ENCODE data around the gene CDK14. TPM values are rescaled to one million over a fixed set of nuclear protein-coding genes. Genes with fewer than 3 reads are reported as not detected.

CDK14 gene
- total and polyA plus RNA-seq, 5 donors from 2014 or later, result 0.58 to 4.0 (median 2.3) TPM

DNA sequence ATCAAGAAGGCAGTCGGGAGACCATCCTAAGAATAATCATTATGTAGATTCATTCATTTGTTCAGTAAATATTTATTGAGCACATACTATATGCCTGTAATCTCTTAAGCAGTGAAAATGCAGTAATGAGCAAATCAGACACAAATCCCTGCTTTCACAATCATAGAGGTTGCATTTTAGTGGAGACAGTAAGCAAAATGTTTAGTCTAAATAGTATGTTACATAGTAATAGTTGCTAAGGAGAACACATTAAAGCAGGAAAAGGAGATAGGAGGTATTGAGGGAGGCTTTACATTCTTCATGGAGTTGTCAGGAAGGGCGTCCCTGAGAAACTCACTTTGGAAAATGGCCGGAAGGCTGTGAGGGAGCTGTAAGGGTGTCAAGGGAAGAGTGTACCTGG lies 79.9 kb downstream of the CDK14 start:
- Mint-ChIP-seq H3K4me1 (no peaks in the 10 kb centered on the region), H3K27ac (no peak overlapping the region), H3K9me3 (peaks cover 0 to 5% (median 0%) of the 10 kb centered on the region in 7 donors), H3K36me3 (no peaks in the 10 kb centered on the region), H3K4me3 (no peak overlapping the region), H3K27me3 (no peaks in the 10 kb centered on the region)
- H3K4me3 ChIP-seq (ENCODE audit: low read depth, low read length), result no peak overlapping the region
- no peaks in the 10 kb centered on the region for H3K27me3 ChIP-seq (ENCODE audit: control insufficient read depth, insufficient read depth, low read length)
- H3K4me1 ChIP-seq (ENCODE audit: control insufficient read depth, insufficient read depth, low read length, poor library complexity, severe bottlenecking), result no peaks in the 10 kb centered on the region
- no peak for DNase-seq
- H3K9me3 ChIP-seq (ENCODE audit: control insufficient read depth in 2 of 2, low read length in 2 of 2), result no peaks in the 10 kb centered on the region
- no peaks in the 10 kb centered on the region for H3K36me3 ChIP-seq (ENCODE audit: control insufficient read depth, insufficient read depth, low read length)
- ATAC-seq (ENCODE audit: low read depth in 2 of 2), result no peak
- H3K27ac ChIP-seq (ENCODE audit: insufficient read depth, low read length, poor library complexity, severe bottlenecking), result no peak overlapping the region

DNA sequence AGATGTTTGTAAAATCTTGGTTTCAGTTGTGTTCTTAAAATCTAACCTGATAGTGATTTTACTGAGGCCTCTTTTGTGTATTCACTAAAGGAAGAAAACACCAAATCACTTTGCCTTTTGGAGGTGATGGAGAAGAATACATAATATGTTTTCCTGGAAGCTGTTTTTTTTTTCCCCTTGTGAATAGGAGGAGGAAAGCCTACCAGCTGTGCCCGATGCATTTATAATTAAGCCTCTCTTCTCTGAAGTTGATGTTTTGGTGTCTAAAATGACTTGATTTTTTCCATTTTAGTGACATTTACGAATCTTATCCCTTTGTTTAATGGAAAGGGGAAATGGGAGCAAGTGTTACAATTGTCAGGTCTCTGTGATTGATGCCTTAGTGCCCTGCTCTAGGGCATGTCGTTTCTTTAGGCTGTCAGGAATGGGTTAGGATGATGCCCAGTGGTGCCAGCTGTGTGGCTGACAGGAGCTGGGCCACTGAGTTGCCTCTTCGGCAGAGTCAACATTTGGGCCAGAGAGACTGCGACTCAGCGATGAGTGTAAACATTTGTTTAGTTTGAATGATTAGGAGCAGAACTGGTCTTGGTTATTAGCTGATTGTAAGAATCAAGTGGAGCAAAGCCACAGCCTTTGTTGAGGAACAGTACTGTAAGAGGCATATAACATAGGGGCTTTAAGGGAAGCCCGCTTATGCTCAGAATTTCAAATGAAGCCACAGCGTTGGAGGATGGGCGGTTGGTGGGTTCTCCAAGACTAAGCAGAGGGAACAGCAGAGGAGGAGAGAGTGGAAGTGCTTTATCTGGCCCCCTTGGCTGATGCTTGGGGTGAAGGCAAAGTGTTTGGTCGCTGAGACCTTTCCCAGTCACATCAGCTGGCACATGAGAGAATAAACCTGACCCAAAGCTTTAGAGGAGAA lies 81.6 kb downstream of the CDK14 start:
- H3K36me3 Mint-ChIP-seq, result no peaks in the 10 kb centered on the region
- DNase-seq, result no peak
- no peak overlapping the region for H3K27ac ChIP-seq (ENCODE audit: insufficient read depth, low read length, poor library complexity, severe bottlenecking)
- ATAC-seq (ENCODE audit: low read depth in 2 of 2), result no peak
- H3K27me3 ChIP-seq (ENCODE audit: control insufficient read depth, insufficient read depth, low read length), result no peaks in the 10 kb centered on the region
- H3K4me1 Mint-ChIP-seq, result no peaks in the 10 kb centered on the region
- H3K27ac Mint-ChIP-seq, result no peak overlapping the region
- no peaks in the 10 kb centered on the region for H3K27me3 Mint-ChIP-seq
- H3K36me3 ChIP-seq (ENCODE audit: control insufficient read depth, insufficient read depth, low read length), result no peaks in the 10 kb centered on the region
- H3K9me3 Mint-ChIP-seq, result peaks cover 0 to 1% (median 0%) of the 10 kb centered on the region in 7 donors
- no peaks in the 10 kb centered on the region for H3K9me3 ChIP-seq (ENCODE audit: control insufficient read depth in 2 of 2, low read length in 2 of 2)
- no peak overlapping the region for H3K4me3 Mint-ChIP-seq
- no peak overlapping the region for H3K4me3 ChIP-seq (ENCODE audit: low read depth, low read length)
- no peaks in the 10 kb centered on the region for H3K4me1 ChIP-seq (ENCODE audit: control insufficient read depth, insufficient read depth, low read length, poor library complexity, severe bottlenecking)

DNA sequence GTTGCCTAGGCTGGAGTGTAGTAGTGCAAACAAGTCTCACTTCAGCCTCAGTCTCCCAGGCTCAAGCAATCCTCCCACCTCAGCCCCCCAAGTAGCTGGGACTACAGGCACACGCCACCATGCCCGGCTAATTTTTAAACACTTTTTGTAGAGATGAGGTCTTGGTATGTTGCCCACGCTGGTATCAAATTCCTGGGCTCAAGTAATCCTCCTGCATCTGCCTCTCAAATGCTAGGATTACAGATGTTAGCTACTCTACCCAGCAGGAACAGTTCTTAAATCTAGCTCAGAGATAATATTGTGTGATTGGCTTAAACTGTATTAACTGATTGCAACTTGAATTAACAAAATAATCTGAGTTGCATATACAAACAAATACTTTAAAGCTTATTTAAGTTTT lies 82.9 kb downstream of the CDK14 start:
- Mint-ChIP-seq H3K27ac (no peak overlapping the region), H3K4me3 (no peak overlapping the region), H3K27me3 (no peaks in the 10 kb centered on the region), H3K9me3 (peaks cover 0 to 1% (median 0%) of the 10 kb centered on the region in 7 donors), H3K36me3 (no peaks in the 10 kb centered on the region), H3K4me1 (no peaks in the 10 kb centered on the region)
- no peaks in the 10 kb centered on the region for H3K9me3 ChIP-seq (ENCODE audit: control insufficient read depth in 2 of 2, low read length in 2 of 2)
- H3K4me1 ChIP-seq (ENCODE audit: control insufficient read depth, insufficient read depth, low read length, poor library complexity, severe bottlenecking), result no peaks in the 10 kb centered on the region
- ATAC-seq (ENCODE audit: low read depth in 2 of 2), result no peak
- no peaks in the 10 kb centered on the region for H3K36me3 ChIP-seq (ENCODE audit: control insufficient read depth, insufficient read depth, low read length)
- H3K27ac ChIP-seq (ENCODE audit: insufficient read depth, low read length, poor library complexity, severe bottlenecking), result no peak overlapping the region
- DNase-seq, result no peak
- H3K27me3 ChIP-seq (ENCODE audit: control insufficient read depth, insufficient read depth, low read length), result no peaks in the 10 kb centered on the region
- H3K4me3 ChIP-seq (ENCODE audit: low read depth, low read length), result no peak overlapping the region

DNA sequence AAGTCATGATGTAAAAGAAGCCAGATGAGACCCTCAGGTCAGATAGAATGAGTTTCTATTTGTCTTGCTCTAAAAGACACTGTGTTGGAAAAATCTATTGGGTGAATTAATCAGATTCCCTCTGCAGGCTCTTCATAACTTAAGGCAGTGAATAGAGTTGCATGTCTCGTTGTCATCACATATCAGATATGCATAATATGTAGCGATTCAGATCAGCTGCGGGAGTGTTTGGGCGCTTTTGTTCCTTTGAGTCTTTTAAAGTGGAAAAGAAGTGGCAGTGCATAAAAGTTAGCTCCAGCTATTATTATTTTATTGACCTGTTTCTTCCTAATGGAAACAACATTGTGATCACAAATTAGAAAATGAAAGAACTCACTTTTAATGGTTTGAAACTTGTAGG lies 84.4 kb downstream of the CDK14 start:
- H3K9me3 ChIP-seq (ENCODE audit: control insufficient read depth in 2 of 2, low read length in 2 of 2), result no peaks in the 10 kb centered on the region
- DNase-seq (no peak), ATAC-seq (ENCODE audit: low read depth in 2 of 2) (no peak)
- no peaks in the 10 kb centered on the region for H3K27me3 ChIP-seq (ENCODE audit: control insufficient read depth, insufficient read depth, low read length)
- Mint-ChIP-seq H3K4me3 (no peak overlapping the region), H3K27ac (no peak overlapping the region), H3K9me3 (peaks cover 0 to 1% (median 0%) of the 10 kb centered on the region in 7 donors), H3K36me3 (no peaks in the 10 kb centered on the region), H3K27me3 (no peaks in the 10 kb centered on the region), H3K4me1 (no peaks in the 10 kb centered on the region)
- H3K27ac ChIP-seq (ENCODE audit: insufficient read depth, low read length, poor library complexity, severe bottlenecking), result no peak overlapping the region
- H3K36me3 ChIP-seq (ENCODE audit: control insufficient read depth, insufficient read depth, low read length), result no peaks in the 10 kb centered on the region
- H3K4me3 ChIP-seq (ENCODE audit: low read depth, low read length), result no peak overlapping the region
- H3K4me1 ChIP-seq (ENCODE audit: control insufficient read depth, insufficient read depth, low read length, poor library complexity, severe bottlenecking), result no peaks in the 10 kb centered on the region

DNA sequence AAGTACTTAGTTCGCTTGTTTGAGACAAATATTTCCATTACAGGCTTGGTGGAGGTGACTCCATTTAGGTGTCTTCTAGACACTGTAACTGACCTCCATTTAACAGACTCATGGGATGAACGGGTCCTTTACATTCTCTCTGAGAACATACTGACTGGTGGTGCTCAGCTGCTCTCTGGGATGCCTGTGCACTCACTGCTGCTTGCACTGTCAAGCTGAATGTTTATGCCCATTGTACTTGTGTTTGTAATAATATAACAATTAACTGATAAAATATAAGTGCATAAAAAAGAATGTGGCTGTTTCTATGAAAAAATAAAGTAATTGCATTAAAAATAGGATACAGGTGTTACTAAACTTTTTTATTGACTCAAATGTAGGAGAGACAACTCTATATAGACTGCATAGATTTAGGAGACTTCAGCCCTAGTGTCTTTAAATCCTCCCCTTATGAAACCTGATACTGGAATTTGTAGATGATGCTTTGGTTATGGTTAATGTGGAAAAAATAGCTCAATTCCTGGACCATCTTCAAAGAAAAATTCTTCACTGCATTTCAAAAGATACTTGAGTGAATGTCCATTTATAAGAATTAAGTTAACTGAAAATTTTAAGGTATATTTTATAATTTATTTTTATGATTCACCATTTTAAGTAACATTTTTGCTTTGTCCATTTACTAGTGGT lies 85.4 kb downstream of the CDK14 start:
- no peaks in the 10 kb centered on the region for H3K27me3 Mint-ChIP-seq
- no peak for DNase-seq

DNA sequence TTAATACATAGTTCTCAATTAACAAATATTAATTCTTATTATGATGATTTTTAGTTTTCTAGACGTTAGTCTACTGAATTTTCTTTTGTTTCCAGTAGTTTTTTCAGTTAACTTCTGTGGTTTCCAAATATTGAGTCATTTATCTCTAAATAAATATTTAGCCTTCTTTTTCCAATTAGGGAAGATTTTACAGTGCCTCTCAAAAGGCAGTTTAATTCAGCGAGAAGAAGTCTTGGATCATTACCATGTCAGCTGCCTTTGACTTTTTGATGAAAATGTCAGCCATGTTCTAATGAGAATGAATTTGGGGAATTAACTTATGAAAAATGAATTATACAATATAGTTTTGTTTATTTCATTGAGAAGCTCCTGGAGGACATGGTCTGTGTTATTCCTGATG lies 90.0 kb downstream of the CDK14 start:
- H3K4me3 ChIP-seq (ENCODE audit: low read depth, low read length), result no peak overlapping the region
- DNase-seq (no peak), ATAC-seq (ENCODE audit: low read depth in 2 of 2) (no peak)
- Mint-ChIP-seq H3K4me3 (no peak overlapping the region), H3K27me3 (no peaks in the 10 kb centered on the region), H3K4me1 (peaks cover 0 to 2% (median 0%) of the 10 kb centered on the region in 4 donors), H3K9me3 (peaks cover 0 to 3% (median 0%) of the 10 kb centered on the region in 7 donors), H3K36me3 (no peaks in the 10 kb centered on the region), H3K27ac (no peak overlapping the region)
- no peaks in the 10 kb centered on the region for H3K4me1 ChIP-seq (ENCODE audit: control insufficient read depth, insufficient read depth, low read length, poor library complexity, severe bottlenecking)
- no peaks in the 10 kb centered on the region for H3K9me3 ChIP-seq (ENCODE audit: control insufficient read depth in 2 of 2, low read length in 2 of 2)
- H3K36me3 ChIP-seq (ENCODE audit: control insufficient read depth, insufficient read depth, low read length), result no peaks in the 10 kb centered on the region
- H3K27ac ChIP-seq (ENCODE audit: insufficient read depth, low read length, poor library complexity, severe bottlenecking), result no peak overlapping the region
- H3K27me3 ChIP-seq (ENCODE audit: control insufficient read depth, insufficient read depth, low read length), result no peaks in the 10 kb centered on the region

More for the DNA sequence above, 85.4 kb downstream of the CDK14 start:
- H3K9me3 Mint-ChIP-seq, result no peaks in the 10 kb centered on the region
- ATAC-seq (ENCODE audit: low read depth in 2 of 2), result no peak
- Histone ChIP-seq H3K9me3 (ENCODE audit: control insufficient read depth in 2 of 2, low read length in 2 of 2) (no peaks in the 10 kb centered on the region), H3K4me1 (ENCODE audit: control insufficient read depth, insufficient read depth, low read length, poor library complexity, severe bottlenecking) (no peaks in the 10 kb centered on the region), H3K27me3 (ENCODE audit: control insufficient read depth, insufficient read depth, low read length) (no peaks in the 10 kb centered on the region), H3K4me3 (ENCODE audit: low read depth, low read length) (no peak overlapping the region), H3K36me3 (ENCODE audit: control insufficient read depth, insufficient read depth, low read length) (no peaks in the 10 kb centered on the region), H3K27ac (ENCODE audit: insufficient read depth, low read length, poor library complexity, severe bottlenecking) (no peak overlapping the region)
- no peaks in the 10 kb centered on the region for H3K36me3 Mint-ChIP-seq
- no peaks in the 10 kb centered on the region for H3K4me1 Mint-ChIP-seq
- no peak overlapping the region for H3K4me3 Mint-ChIP-seq
- H3K27ac Mint-ChIP-seq, result no peak overlapping the region

DNA sequence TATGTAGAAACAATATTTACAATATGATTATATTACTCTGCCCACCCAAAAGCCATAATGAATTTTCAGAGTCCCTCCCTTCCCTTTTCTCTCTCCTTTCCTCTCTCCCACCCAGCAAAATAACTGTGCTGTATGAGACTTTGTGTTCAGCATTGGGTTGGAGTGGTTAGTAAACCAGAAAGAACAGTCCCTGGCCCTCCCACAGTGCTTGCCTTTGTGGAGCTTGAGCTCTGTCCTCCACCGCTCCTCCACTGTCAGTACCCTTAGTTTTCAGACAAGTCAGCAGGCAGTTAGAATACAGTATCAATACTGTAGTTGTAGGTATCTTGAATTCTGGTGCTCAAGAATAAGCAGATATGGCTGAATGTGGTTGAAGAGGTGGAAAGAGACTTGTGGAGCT lies 92.7 kb downstream of the CDK14 start:
- Mint-ChIP-seq H3K27me3 (no peaks in the 10 kb centered on the region), H3K9me3 (peaks cover 0 to 3% (median 0%) of the 10 kb centered on the region in 7 donors), H3K4me1 (peaks cover 0 to 2% (median 0%) of the 10 kb centered on the region in 4 donors), H3K36me3 (no peaks in the 10 kb centered on the region), H3K4me3 (no peak overlapping the region), H3K27ac (no peak overlapping the region)
- Histone ChIP-seq H3K9me3 (ENCODE audit: control insufficient read depth in 2 of 2, low read length in 2 of 2) (no peaks in the 10 kb centered on the region), H3K4me1 (ENCODE audit: control insufficient read depth, insufficient read depth, low read length, poor library complexity, severe bottlenecking) (no peaks in the 10 kb centered on the region), H3K27me3 (ENCODE audit: control insufficient read depth, insufficient read depth, low read length) (no peaks in the 10 kb centered on the region), H3K27ac (ENCODE audit: insufficient read depth, low read length, poor library complexity, severe bottlenecking) (no peak overlapping the region), H3K36me3 (ENCODE audit: control insufficient read depth, insufficient read depth, low read length) (no peaks in the 10 kb centered on the region), H3K4me3 (ENCODE audit: low read depth, low read length) (no peak overlapping the region)
- DNase-seq, result no peak
- no peak for ATAC-seq (ENCODE audit: low read depth in 2 of 2)
